ENCODE data around the gene SUN5.
"Not testable (repeated sequence)": the region's sequence is repeated elsewhere in the genome, so short reads cannot be mapped to it uniquely, and the experiment has no call there.

The SUN5 gene

GRCh38 chr20:33004141-33004751 is at the start of gene SUN5:
Gene SUN5, minus strand, starts transcription at chr20:33004433. Its CDS starts 93 bp downstream, at chr20:33004340.
- no peak for DNase-seq (ENCODE audit: low spot score)

GRCh38 chr20:33053291-33054106 is 49.3 kb upstream of the SUN5 start, which contains the start of gene BPIFB3:
Gene BPIFB3, plus strand, starts transcription at chr20:33053903. Its CDS starts 1,533 bp downstream, at chr20:33055436.
- no peak for DNase-seq (ENCODE audit: low spot score)

GRCh38 chr20:33051333-33051732 is 47.1 kb upstream of the SUN5 start:
- DNase-seq (ENCODE audit: low spot score) = no peak

- DNase-seq (ENCODE audit: low spot score) = no peak
Measured at GRCh38 chr20:33046412-33046811, 42.2 kb upstream of the SUN5 start.

GRCh38 chr20:33045129-33045721 is 41.0 kb upstream of the SUN5 start:
- DNase-seq (ENCODE audit: low spot score) = not testable (repeated sequence)

- no peak for DNase-seq (ENCODE audit: low spot score)
Measured at GRCh38 chr20:33043731-33044181, 39.5 kb upstream of the SUN5 start.

- no peak for DNase-seq (ENCODE audit: low spot score)
Measured at GRCh38 chr20:33042983-33043730, 38.9 kb upstream of the SUN5 start.

- no peak for DNase-seq (ENCODE audit: low spot score)
Measured at GRCh38 chr20:33042430-33042829, 38.2 kb upstream of the SUN5 start.

GRCh38 chr20:33038243-33038642 is 34.0 kb upstream of the SUN5 start:
- no peak for DNase-seq (ENCODE audit: low spot score)

- DNase-seq (ENCODE audit: low spot score) = no peak
Measured at GRCh38 chr20:33037456-33037855, 33.2 kb upstream of the SUN5 start.

- DNase-seq (ENCODE audit: low spot score) = no peak
Measured at GRCh38 chr20:33034901-33035492, 30.8 kb upstream of the SUN5 start.

GRCh38 chr20:33034115-33034514 is 29.9 kb upstream of the SUN5 start:
- DNase-seq (ENCODE audit: low spot score) = no peak

GRCh38 chr20:33033381-33033780 is 29.1 kb upstream of the SUN5 start:
- DNase-seq (ENCODE audit: low spot score) = no peak

GRCh38 chr20:33032555-33032954 is 28.3 kb upstream of the SUN5 start:
- DNase-seq (ENCODE audit: low spot score) = no peak

- no peak for DNase-seq (ENCODE audit: low spot score)
Measured at GRCh38 chr20:33031531-33031930, 27.3 kb upstream of the SUN5 start, which contains the start of gene BPIFB6. Gene BPIFB6, plus strand, starts transcription at chr20:33031648. Its CDS starts 0 bp downstream, at chr20:33031648.

GRCh38 chr20:33030569-33030968 is 26.3 kb upstream of the SUN5 start:
- DNase-seq (ENCODE audit: low spot score) = no peak

GRCh38 chr20:33030076-33030475 is 25.8 kb upstream of the SUN5 start:
- no peak for DNase-seq (ENCODE audit: low spot score)

- no peak for DNase-seq (ENCODE audit: low spot score)
Measured at GRCh38 chr20:33028875-33029274, 24.6 kb upstream of the SUN5 start.

GRCh38 chr20:33027769-33028751 is 23.8 kb upstream of the SUN5 start:
- no peak for DNase-seq (ENCODE audit: low spot score)

Measured in globus pallidus (tissue), 1 donor.